ENCODE measurements around the gene FSTL3. TPM values are rescaled to one million over a fixed set of nuclear protein-coding genes. Genes with fewer than 3 reads are reported as not detected.

Gene FSTL3
- total and polyA plus RNA-seq, 2 of the 13 experiments (the other 11 are each of a cell fraction or from before 2014, with no cell fraction given), result 13.5 to 15.6 TPM

DNA sequence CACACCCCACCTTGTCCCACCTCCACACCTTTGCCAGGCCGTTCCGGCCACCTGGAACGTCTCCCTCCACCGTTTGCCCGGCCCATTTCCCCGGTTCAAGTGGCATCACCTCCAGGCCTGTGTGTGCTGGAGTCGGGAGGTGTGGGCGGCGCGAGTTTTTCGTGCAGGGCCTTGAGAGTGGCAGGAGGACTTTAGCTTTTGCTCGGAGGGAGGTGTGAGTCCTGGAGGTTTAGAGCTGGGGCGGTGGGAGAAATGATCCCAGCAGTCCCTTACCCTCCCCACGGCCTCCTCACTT lies 28.2 kb downstream of the FSTL3 start (continued):
- TF ChIP-seq, protein P1, sequence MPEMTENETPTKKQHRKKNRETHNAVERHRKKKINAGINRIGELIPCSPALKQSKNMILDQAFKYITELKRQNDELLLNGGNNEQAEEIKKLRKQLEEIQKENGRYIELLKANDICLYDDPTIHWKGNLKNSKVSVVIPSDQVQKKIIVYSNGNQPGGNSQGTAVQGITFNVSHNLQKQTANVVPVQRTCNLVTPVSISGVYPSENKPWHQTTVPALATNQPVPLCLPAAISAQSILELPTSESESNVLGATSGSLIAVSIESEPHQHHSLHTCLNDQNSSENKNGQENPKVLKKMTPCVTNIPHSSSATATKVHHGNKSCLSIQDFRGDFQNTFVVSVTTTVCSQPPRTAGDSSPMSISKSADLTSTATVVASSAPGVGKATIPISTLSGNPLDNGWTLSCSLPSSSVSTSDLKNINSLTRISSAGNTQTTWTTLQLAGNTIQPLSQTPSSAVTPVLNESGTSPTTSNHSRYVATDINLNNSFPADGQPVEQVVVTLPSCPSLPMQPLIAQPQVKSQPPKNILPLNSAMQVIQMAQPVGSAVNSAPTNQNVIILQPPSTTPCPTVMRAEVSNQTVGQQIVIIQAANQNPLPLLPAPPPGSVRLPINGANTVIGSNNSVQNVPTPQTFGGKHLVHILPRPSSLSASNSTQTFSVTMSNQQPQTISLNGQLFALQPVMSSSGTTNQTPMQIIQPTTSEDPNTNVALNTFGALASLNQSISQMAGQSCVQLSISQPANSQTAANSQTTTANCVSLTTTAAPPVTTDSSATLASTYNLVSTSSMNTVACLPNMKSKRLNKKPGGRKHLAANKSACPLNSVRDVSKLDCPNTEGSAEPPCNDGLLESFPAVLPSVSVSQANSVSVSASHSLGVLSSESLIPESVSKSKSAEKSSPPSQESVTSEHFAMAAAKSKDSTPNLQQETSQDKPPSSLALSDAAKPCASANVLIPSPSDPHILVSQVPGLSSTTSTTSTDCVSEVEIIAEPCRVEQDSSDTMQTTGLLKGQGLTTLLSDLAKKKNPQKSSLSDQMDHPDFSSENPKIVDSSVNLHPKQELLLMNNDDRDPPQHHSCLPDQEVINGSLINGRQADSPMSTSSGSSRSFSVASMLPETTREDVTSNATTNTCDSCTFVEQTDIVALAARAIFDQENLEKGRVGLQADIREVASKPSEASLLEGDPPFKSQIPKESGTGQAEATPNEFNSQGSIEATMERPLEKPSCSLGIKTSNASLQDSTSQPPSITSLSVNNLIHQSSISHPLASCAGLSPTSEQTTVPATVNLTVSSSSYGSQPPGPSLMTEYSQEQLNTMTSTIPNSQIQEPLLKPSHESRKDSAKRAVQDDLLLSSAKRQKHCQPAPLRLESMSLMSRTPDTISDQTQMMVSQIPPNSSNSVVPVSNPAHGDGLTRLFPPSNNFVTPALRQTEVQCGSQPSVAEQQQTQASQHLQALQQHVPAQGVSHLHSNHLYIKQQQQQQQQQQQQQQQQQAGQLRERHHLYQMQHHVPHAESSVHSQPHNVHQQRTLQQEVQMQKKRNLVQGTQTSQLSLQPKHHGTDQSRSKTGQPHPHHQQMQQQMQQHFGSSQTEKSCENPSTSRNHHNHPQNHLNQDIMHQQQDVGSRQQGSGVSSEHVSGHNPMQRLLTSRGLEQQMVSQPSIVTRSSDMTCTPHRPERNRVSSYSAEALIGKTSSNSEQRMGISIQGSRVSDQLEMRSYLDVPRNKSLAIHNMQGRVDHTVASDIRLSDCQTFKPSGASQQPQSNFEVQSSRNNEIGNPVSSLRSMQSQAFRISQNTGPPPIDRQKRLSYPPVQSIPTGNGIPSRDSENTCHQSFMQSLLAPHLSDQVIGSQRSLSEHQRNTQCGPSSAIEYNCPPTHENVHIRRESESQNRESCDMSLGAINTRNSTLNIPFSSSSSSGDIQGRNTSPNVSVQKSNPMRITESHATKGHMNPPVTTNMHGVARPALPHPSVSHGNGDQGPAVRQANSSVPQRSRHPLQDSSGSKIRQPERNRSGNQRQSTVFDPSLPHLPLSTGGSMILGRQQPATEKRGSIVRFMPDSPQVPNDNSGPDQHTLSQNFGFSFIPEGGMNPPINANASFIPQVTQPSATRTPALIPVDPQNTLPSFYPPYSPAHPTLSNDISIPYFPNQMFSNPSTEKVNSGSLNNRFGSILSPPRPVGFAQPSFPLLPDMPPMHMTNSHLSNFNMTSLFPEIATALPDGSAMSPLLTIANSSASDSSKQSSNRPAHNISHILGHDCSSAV (CRISPR knock-in tag; IDR thresholded peaks at IDR 0.05; ENCODE audit: borderline replicate concordance), result no peak
- TF ChIP-seq, protein P2, sequence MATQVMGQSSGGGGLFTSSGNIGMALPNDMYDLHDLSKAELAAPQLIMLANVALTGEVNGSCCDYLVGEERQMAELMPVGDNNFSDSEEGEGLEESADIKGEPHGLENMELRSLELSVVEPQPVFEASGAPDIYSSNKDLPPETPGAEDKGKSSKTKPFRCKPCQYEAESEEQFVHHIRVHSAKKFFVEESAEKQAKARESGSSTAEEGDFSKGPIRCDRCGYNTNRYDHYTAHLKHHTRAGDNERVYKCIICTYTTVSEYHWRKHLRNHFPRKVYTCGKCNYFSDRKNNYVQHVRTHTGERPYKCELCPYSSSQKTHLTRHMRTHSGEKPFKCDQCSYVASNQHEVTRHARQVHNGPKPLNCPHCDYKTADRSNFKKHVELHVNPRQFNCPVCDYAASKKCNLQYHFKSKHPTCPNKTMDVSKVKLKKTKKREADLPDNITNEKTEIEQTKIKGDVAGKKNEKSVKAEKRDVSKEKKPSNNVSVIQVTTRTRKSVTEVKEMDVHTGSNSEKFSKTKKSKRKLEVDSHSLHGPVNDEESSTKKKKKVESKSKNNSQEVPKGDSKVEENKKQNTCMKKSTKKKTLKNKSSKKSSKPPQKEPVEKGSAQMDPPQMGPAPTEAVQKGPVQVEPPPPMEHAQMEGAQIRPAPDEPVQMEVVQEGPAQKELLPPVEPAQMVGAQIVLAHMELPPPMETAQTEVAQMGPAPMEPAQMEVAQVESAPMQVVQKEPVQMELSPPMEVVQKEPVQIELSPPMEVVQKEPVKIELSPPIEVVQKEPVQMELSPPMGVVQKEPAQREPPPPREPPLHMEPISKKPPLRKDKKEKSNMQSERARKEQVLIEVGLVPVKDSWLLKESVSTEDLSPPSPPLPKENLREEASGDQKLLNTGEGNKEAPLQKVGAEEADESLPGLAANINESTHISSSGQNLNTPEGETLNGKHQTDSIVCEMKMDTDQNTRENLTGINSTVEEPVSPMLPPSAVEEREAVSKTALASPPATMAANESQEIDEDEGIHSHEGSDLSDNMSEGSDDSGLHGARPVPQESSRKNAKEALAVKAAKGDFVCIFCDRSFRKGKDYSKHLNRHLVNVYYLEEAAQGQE (IDR thresholded peaks at IDR 0.05; ENCODE audit: borderline replicate concordance in 1 of 2, low read depth in 1 of 2, low read length in 2 of 2), result no peak
- TF ChIP-seq ZNF792 (CRISPR knock-in tag; IDR thresholded peaks at IDR 0.05) (no peak), MLLT10 (CRISPR knock-in tag; IDR thresholded peaks at IDR 0.05) (no peak), RBM39 (IDR thresholded peaks at IDR 0.05; ENCODE audit: low read depth, low read length, poor library complexity, severe bottlenecking) (no peak), SNAPC2 (CRISPR knock-in tag; IDR thresholded peaks at IDR 0.05) (0 out of 2 replicates have a peak, but pooled peaks have one; percentile 52), ZNF816 (CRISPR knock-in tag; IDR thresholded peaks at IDR 0.05; ENCODE audit: borderline replicate concordance) (0 out of 2 replicates have a peak, but pooled peaks have one; percentile 38), ATF1 (CRISPR knock-in tag; IDR thresholded peaks at IDR 0.05) (no peak)
- TF ChIP-seq, protein P3, sequence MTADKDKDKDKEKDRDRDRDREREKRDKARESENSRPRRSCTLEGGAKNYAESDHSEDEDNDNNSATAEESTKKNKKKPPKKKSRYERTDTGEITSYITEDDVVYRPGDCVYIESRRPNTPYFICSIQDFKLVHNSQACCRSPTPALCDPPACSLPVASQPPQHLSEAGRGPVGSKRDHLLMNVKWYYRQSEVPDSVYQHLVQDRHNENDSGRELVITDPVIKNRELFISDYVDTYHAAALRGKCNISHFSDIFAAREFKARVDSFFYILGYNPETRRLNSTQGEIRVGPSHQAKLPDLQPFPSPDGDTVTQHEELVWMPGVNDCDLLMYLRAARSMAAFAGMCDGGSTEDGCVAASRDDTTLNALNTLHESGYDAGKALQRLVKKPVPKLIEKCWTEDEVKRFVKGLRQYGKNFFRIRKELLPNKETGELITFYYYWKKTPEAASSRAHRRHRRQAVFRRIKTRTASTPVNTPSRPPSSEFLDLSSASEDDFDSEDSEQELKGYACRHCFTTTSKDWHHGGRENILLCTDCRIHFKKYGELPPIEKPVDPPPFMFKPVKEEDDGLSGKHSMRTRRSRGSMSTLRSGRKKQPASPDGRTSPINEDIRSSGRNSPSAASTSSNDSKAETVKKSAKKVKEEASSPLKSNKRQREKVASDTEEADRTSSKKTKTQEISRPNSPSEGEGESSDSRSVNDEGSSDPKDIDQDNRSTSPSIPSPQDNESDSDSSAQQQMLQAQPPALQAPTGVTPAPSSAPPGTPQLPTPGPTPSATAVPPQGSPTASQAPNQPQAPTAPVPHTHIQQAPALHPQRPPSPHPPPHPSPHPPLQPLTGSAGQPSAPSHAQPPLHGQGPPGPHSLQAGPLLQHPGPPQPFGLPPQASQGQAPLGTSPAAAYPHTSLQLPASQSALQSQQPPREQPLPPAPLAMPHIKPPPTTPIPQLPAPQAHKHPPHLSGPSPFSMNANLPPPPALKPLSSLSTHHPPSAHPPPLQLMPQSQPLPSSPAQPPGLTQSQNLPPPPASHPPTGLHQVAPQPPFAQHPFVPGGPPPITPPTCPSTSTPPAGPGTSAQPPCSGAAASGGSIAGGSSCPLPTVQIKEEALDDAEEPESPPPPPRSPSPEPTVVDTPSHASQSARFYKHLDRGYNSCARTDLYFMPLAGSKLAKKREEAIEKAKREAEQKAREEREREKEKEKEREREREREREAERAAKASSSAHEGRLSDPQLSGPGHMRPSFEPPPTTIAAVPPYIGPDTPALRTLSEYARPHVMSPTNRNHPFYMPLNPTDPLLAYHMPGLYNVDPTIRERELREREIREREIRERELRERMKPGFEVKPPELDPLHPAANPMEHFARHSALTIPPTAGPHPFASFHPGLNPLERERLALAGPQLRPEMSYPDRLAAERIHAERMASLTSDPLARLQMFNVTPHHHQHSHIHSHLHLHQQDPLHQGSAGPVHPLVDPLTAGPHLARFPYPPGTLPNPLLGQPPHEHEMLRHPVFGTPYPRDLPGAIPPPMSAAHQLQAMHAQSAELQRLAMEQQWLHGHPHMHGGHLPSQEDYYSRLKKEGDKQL (CRISPR knock-in tag; IDR thresholded peaks at IDR 0.05; ENCODE audit: low read depth), result no peak
- TF ChIP-seq, protein P4, sequence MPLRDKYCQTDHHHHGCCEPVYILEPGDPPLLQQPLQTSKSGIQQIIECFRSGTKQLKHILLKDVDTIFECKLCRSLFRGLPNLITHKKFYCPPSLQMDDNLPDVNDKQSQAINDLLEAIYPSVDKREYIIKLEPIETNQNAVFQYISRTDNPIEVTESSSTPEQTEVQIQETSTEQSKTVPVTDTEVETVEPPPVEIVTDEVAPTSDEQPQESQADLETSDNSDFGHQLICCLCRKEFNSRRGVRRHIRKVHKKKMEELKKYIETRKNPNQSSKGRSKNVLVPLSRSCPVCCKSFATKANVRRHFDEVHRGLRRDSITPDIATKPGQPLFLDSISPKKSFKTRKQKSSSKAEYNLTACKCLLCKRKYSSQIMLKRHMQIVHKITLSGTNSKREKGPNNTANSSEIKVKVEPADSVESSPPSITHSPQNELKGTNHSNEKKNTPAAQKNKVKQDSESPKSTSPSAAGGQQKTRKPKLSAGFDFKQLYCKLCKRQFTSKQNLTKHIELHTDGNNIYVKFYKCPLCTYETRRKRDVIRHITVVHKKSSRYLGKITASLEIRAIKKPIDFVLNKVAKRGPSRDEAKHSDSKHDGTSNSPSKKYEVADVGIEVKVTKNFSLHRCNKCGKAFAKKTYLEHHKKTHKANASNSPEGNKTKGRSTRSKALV (CRISPR knock-in tag; IDR thresholded peaks at IDR 0.05), result no peak

Measured in HepG2 (cell line).